Measurements from ENCODE around the gene TMEM178A.

DNA sequence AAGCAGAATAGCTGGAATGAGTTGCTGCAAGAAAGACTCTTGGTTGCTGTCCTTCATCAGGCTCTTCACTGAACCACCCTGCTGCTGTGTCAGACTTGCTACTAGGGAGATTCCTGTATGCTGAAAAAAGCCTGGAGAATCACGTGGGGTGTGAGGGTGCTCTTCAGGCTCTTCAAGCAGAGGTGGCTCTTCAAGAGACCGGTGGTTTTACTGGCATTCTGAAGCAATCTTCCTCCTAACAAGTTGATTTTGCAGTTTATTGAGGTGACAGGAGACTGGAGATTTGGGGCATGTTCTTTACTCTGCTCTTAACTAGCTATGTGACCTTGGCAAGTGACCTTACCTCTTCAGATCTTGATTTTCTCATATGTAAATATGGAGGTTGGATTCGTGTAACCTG is 14.1 kb downstream of the TMEM178A start:
- TF ChIP-seq CTCF (IDR thresholded peaks at IDR 0.05) (no peak), POLR2A (IDR thresholded peaks at IDR 0.05) (no peak), EP300 (IDR thresholded peaks at IDR 0.05) (no peak)

Measured in sigmoid colon (tissue), 4 donors.